NCI-H146 treated with DMSO at 0.1 percent for 48 hours (cell line): ENCODE data around the gene UBR3.
"Not testable (repeated sequence)": the region's sequence is repeated elsewhere in the genome, so short reads cannot be mapped to it uniquely, and the experiment has no call there.

Experiments
- DNase-seq: peaks from one replicate; lab custom pipeline; 2025; ENCODE audit not compliant: unreplicated experiment; lab: John Stamatoyannopoulos, UW

Gene UBR3

DNA sequence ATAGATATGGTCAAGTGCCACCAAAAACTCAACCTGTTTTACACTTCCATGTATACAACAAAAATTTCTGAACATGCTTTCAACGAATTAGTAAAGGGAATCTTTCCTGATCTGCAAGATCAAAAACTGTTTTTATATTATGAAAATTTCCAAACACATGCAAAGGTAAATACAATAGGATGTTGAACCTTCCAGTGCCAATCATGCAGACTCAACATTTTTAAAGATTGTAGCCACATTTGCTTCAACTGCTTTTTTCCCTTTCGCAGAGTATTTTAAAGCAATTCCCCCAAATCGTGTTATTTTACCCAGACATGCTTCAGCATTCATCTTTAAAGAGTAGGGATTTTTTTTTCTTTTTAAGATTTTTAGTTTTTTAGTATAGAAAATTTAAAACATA, 40.3 kb downstream of the UBR3 start:
- DNase-seq = no peak

DNA sequence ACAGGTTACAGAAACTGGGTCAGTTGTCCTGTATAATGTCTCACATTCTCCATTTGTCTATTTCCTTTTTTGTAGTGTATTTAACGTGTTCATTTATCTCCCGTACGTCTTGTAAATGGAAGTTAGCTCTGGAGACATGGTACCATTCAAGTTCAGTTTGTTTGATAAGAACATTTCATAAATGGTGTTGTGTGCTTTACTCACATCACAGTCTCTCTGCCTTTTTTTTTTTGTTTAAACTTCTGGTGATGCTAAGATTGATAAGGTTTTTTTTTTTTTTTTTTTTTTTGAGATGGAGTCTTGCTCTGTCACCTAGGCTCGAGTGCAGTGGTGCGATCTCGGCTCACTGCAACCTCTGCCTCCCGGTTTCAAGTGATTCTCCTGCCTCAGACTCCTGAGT, 41.7 kb downstream of the UBR3 start:
- DNase-seq = no peak

DNA sequence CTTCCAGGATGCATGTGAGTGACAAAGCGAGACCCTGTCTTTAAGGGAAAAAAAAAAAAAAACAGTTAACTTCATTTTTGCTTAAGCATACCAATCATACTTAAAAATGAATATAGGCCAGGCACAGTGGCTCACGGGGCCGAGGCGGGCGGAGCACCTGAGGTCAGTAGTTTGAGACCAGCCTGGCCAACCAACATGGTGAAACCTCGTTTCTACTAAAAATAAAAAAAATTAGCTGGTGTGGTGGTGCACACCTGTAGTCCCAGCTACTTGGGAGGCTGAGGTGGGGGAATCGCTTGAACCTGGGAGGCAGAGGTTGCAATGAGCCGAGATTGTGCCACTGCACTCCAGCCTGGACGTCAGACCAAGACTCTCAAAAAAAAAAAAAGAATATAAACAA, 44.1 kb downstream of the UBR3 start:
- DNase-seq = not testable (repeated sequence)

DNA sequence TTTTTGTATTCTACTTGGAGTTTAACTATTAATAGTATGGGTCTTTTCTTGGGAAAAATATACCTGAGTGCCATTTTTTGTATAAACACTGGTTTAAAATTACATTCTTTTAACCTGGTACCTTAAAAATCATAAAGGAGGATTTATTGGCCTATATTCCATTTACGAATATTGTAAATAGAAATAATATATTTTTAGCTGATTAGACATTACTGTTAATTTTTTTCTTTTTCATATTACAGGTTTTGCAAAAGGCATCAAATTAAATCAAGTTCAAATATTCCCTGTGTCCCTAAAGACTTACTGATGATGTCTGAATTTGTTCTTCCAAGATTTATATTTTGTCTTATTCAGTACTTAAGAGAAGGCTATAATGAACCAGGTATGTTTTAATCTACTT, 44.7 kb downstream of the UBR3 start:
- no peak for DNase-seq

DNA sequence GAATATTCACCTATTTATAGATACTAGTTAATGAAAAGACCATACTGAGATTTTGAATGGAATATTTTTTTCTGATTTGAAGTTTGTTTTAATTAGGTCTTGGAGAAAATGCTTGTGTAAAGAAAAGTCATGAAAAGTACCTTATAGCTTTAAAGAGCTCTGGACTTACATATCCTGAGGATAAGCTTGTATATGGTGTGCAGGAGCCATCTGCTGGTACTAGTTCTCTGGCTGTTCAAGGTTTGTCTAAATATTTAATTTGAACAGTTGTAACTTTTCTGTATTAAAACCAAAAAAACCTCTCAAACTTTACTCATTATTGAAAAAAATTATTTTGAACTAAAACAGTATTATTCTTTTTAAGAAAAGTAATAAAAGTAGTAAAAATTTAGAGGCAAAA, 50.1 kb downstream of the UBR3 start:
- no peak for DNase-seq

DNA sequence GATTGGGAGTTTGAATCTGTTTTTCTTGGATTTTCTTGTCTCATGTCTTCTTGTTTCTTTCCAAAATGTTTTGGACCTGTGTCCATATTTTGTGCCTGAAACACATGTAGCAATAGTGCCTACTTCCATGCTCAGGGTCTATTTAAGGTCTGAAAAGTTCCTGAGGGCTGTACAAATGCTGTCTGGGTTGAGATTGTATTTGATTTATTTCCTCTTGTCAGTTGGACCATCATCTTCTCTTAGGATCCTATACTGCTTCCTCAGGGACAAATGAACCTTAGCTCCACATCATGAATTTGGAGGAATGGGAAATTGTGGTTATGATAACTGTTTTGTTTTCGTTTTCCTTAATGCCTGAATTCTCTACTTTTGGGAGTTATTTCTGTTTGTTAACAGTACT, 59.9 kb downstream of the UBR3 start:
- DNase-seq = no peak

DNA sequence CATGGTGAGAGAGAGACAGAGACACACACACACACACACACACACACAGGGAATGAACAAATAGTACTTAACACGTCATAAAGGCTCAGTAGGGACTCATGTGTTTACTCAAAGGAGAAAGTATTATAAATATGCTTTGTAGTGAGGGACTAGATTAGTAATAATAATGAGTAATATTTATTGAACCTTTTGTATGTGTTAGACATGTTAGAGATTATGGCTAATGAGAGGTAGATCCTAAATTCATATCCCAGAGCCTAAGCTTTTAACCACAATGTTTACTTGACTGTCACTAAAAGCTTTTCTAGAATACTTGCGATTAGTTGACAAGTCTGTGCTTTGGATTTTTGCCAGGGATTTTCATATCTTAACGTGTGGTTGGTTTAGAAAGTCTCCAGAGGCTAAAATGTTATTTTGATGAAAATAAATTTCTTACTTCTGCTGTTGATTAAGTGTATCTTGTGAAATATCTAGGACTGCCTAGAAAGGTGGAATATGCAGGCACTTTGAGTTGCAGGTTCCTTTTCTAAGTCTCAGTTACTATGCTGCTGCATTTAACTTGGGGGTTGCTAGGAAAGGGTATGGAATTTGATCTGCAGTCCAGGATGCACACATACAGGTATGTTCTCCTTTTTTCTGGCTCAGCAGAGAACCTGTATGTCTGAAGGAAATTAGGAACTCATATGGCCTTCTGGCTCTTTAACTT, 64.5 kb downstream of the UBR3 start:
- DNase-seq = peak; percentile 16

DNA sequence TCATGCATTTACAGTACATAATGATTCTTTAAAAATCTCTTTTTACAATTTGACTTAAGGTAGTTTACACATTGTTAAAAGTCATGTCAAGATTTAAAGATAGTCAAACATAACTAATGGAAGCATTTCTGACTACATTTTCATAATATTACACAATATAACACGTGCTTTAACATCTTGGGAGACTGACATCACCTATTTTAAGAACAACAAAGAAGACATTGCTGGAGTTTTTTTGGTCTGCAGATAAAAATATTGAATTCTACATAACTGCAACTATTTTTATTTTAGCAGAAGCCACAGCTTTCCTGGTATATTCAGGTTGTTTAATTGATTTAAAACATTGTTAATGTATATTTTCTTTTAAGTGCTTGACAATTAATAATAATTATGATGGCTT, 65.7 kb downstream of the UBR3 start:
- DNase-seq = no peak

DNA sequence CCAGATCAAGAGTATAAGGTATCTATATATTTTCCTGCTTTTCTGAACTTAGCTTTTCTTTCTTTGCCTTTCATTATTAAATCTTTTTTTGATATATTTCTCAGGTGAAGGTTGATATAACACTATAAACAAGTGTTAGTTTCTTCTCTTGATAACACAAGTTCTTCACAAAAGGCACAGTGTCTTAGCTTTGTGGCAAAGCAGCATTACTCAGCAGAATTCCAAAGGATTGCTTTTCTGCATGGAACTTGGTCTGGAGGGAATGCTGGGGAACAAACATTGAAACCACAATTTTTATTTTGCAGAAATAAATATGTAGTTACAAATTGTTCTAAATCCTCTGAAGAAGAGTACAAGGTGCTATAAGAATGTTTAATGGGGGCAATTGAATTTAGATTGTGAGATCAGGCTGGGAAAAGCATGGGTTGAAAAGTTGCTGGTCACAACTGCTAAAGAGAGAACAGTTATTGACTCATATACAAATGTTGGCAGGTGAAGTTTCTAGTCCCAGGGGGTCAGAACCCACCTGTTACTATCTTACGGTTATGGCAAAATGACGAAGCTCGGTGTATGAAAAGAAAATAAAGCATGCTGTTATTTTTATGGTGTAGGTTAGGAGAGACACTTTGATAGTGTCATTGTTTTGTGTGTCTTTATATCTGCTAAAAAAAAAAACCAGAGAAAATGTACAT, 68.2 kb downstream of the UBR3 start:
- DNase-seq = no peak

DNA sequence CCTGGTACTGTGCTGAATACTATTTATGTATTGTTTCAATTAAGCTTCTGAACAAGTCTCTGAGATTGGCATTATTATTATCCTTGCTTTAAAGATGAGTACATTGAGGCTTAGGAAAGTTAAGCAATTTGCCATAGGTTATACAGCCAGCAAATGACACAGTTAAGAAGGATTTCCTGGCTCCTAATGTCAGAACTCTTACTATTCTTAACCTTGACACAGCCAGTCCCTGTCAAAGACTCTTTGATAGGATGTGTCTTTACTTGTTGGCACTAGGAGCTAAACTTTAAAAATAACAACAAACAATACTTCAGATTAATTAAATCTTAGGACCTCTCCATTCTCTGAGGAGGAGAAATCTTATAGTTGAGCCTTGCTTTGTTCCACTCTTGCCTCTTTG, 70.6 kb downstream of the UBR3 start:
- DNase-seq = no peak

DNA sequence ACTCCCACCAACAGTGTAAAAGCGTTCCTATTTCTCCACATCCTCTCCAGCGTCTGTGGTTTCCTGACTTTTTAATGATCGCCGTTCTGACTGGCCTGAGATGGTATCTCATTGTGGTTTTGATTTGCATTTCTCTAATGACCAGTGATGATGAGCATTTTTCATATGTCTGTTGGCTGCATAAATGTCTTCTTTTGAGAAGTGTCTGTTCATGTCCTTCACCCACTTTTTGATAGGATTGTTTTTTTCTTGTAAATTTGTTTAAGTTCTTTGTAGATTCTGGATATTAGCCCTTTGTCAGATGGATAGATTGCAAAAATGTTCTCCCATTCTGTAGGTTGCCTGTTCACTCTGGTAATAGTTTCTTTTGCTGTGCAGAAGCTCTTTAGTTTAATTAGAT, 72.8 kb downstream of the UBR3 start:
- DNase-seq = not testable (repeated sequence)

DNA sequence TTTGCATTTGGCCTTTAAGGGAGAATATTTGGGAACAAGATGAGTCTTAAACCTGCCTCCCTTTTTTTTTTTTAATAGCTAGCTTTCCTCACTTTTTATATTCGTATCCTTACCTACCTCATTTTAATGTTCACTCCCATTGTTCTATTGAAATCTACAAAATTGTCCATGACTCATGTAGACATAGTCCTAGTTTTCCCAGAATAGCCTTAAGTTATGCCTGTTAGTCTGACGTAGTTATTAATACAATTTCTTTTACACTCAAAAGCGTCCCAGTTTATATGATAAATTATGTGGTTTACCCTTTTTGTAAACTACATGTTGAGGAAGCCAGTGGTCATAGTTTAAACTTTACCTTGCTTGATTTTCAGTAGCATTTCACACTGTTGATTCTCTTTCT, 73.4 kb downstream of the UBR3 start:
- DNase-seq = no peak

DNA sequence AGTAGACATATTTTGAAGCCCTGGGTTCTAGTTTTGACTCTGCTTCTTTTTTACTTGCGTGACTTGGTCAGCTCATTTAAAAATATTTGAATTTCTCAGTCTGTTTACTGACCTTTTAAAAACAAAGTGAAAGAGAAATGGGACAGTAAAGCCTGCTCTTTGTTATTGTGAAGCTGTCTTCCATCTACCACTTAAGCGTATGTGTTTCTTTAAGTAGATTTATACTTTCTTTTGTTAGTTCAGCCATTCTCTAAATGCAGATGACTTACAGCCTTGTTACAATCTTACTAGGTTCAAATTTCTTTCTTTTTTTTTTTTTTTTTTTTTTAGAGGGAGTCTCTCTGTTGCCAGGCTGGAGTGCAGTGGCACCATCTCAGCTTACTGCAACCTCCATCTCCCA, 79.5 kb downstream of the UBR3 start:
- DNase-seq = no peak

DNA sequence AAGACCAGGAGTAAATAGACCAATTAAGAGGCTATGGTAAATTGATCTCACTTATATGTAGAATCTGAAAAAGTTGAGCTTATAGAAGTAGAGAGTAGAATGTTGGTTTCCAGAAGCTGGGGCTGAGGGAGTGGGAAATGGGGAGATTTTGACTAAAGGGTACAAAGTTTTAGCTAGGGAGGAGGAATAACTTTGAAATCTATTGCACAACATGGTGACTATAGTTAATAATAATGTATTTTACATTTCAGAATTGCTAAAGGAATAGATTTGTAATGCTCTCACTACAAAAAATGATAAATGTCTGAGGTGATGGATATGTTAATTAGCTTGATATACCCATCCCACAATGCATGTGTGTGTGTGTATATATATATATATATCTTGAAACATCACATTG, 82.1 kb downstream of the UBR3 start:
- no peak for DNase-seq

DNA sequence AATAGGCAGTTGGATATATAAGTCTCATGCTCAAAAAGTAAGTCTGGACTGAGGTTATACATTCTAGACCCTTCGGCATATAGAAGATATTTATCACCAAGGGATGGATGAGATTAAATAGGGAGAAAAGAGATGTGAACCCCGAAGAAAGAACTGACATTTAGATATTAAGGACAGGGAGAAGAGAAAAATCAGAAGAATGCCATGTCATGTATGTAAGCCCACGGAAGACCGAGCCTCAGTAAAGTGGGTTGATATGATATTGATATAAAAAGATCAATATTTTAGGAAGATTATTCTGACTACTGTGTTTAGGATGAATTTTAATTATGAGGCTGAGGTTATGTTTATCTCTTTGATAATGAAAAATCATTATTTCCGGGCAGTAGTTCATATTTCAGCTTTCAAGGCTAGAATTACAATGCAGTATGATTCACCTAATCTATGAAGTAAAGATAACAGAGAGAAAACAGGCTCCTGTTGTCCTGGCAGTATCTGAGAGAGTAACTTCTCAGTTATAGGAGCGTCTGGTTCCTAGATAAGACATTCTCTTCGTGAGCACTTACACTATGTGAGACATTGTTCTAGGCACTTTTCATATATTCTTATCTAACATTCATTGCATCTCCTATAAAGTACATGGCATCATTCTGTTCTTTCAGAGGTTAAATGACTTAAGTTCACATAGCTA, 83.0 kb downstream of the UBR3 start:
- no peak for DNase-seq

DNA sequence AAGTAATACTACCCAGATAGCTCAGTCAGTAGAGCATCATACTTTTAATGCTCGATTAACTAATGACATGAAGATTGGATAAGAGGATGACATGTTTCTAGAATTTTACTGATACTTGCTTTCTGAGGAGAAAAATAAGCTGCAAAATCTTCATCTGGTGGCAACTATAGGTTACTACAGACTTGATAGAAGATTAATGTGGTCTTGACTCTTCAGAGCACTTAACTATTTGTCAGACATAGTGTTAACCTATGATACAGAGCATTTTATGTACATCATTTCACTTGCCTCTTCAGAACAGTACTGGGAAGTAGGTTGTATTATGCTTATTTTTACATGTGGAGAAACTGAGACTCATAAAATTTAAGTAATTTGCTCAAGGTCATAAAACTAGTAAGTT, 83.9 kb downstream of the UBR3 start:
- no peak for DNase-seq

DNA sequence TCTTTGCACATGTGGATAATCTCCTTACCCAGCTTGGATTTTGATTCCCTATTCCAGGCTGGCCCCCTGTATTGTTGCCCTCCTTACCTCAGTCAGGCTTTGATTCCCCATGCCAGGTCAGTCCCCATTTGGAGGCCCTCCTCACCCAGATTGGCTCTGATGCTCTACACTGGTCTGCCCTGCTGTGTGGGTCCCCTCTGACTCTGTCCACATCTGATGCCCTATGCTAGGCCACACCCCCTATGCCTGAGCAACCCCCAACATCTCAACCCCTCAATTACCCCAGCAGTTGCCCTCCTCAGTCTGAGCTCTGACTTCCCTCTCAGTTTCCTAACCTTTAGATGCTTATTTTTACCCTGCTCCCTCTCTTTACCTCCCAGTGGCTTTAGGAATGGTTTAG, 89.4 kb downstream of the UBR3 start:
- no peak for DNase-seq

DNA sequence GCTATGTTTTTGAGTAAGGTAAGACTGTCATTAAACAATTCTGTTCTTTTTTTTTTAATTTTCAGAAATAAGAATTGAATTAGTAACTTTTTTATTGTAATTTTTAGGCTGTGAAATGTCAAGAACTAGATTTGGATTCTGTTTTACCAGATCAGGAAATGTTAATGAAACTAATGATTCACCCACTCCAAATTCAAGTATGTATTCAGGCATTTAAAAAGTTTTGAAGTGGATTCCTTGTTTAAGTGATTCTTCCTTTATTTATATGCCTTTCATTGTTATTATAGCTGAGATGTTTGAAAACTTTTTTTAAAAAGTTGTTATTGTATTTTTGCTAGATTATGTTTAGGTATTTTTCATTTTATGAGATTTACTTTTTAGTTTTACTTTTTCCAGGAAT, 96.7 kb downstream of the UBR3 start:
- DNase-seq = no peak

DNA sequence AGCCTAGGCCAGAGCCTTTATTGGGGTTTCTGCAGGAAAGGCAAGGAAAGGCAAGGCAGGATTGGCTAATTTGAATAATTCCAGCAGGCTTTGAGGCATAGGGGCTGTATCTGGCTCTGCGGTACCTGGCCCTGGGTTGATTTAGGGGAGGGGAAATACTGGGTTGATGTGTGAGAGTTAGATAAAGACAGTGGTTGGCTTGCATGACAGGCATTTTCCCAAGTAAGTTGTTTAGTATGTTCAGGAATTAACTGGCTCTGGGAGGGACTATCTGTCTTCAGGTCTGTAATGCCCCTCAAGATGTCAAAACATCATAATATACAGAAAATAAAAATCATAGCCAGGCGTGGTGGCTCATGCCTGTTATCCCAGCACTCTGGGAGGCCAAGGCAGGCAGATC, 98.7 kb downstream of the UBR3 start:
- no peak for DNase-seq

DNA sequence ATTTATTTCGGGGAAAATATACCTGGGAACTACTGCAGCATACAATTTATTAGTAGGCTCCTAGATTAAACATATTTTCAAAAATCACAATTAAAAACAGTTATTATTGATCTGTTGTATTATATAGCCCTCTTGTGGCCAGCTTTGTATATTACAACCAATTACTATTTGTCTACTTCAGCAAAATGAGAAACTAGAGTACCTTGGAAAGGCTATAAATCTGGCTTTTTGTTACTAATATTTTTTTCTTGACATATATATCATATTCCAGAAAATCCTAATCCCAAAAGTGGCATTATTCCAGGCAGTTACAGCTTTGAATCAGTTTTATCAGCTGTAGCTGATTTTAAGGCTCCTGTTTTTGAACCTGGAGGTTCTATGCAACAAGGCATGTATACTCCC, 101.2 kb downstream of the UBR3 start:
- peak; percentile 1 for DNase-seq

DNA sequence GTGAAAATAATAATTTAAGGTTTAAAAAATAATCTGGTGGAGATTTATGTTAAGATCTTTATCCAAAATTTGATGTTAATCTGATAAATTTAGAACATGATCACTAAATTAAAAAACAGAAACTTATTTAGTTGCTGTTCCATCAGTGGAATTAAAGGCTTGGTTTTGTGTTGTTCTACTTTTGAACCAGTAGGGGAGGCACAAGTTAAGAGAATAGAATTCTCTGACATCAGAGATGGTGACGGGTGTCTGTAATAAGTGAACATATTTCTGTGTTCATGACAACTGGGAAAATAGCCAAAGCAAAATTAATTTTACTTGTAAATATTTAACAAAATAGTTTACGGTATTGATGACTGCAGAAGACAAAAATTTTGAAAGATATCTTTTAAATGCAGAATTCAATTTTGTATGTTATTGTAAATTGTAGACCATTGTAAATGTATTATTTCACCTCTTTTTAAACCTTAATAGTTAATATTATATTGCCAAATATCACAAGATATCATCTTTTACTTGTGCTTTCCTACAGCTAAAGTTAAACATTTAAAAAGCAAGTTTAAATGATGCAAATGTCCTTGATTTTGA, 106.0 kb downstream of the UBR3 start:
- DNase-seq = no peak

DNA sequence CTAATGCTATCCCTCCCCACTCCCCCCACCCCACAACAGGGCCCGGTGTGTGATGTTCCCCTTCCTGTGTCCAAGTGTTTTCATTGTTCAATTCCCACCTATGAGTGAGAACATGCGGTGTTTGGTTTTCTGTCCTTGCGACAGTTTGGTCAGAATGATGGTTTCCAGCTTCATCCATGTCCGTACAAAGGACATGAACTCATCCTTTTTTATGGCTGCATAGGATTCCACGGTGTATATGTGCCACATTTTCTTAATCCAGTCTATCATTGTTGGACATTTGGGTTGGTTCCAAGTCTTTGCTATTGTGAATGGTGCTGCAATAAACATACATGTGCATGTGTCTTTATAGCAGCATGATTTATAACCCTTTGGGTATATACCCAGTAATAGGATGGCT, 109.4 kb downstream of the UBR3 start:
- DNase-seq = not testable (repeated sequence)
